K562 (cell line): ENCODE results near the gene ATF6B. TPM values are rescaled to one million over a fixed set of nuclear protein-coding genes. Genes with fewer than 3 reads are reported as not detected.

Source experiments
- CBX5 ChIP-seq: IDR thresholded peaks from 2 replicates; pipeline ENCODE4 v1.6.1; 2014; ENCODE audit warnings: low read depth, borderline replicate concordance
- CCNT2 ChIP-seq: IDR thresholded peaks from 2 replicates; pipeline ENCODE4 v1.6.1; 2011; ENCODE audit warnings: borderline replicate concordance, low read depth, mild to moderate bottlenecking, moderate library complexity, mixed read lengths, low read length; ENCODE audit not compliant: insufficient read length; ENCODE audit errors: extremely low read depth
- CREM ChIP-seq: IDR thresholded peaks from 2 replicates; pipeline ENCODE4 v1.6.1; 2014; ENCODE audit warnings: antibody characterized with exemption, low read depth
- DDX20 ChIP-seq: fragments of 450-650 bp; IDR thresholded peaks from 2 replicates; pipeline ENCODE4 v1.6.1; 2016; ENCODE audit warnings: missing genetic modification characterization, low read depth, mild to moderate bottlenecking, missing compliant biosample characterization, moderate library complexity
- ERF ChIP-seq: fragments of 450-650 bp; formaldehyde crosslinking; IDR thresholded peaks from 2 replicates; pipeline ENCODE4 v1.4.0; 2020; ENCODE audit warnings: mild to moderate bottlenecking, mixed read lengths
- HDAC6 ChIP-seq: IDR thresholded peaks from 2 replicates; pipeline ENCODE4 v1.6.1; 2012; ENCODE audit warnings: low read depth, mild to moderate bottlenecking, control low read depth, inconsistent platforms, low read length, moderate library complexity
- KAT7 ChIP-seq: sonication (generic); formaldehyde crosslinking; IDR thresholded peaks from 2 replicates; pipeline ENCODE4 v1.8.0; 2022; ENCODE audit warnings: missing genetic modification reagents, mild to moderate bottlenecking, borderline replicate concordance
- KDM1A ChIP-seq, 2 experiments: fragments of 450-650 bp; IDR thresholded peaks; 2 replicates each; pipeline ENCODE4 v1.6.1; 2016; ENCODE audit warnings: mild to moderate bottlenecking in 2 of 2
- NBN ChIP-seq: fragments of 450-650 bp; IDR thresholded peaks from 2 replicates; pipeline ENCODE4 v1.6.1; 2016; ENCODE audit warnings: low read depth, mild to moderate bottlenecking
- NFE2 ChIP-seq: IDR thresholded peaks from 2 replicates; pipeline ENCODE4 v1.6.1; 2014; ENCODE audit warnings: antibody characterized with exemption, low read depth
- NFXL1 ChIP-seq: fragments of 450-650 bp; formaldehyde crosslinking; IDR thresholded peaks from 2 replicates; pipeline ENCODE4 v1.4.0; 2021; ENCODE audit warnings: mild to moderate bottlenecking
- NONO ChIP-seq, 2 experiments: fragments of 200-400 bp in 1 of 2; fragments of 450-650 bp in 1 of 2; formaldehyde crosslinking in 1 of 2; IDR thresholded peaks; 2 replicates each; pipeline ENCODE4 v1.6.1; 2017; ENCODE audit warnings: low read depth in 2 of 2, mild to moderate bottlenecking in 2 of 2, moderate library complexity in 2 of 2, low read length in 1 of 2
- POLR2H ChIP-seq: IDR thresholded peaks from 2 replicates; pipeline ENCODE4 v1.6.1; 2016; ENCODE audit warnings: missing genetic modification characterization, low read depth, mild to moderate bottlenecking, control low read depth, missing compliant biosample characterization, moderate library complexity
- PRDM10 ChIP-seq: fragments of 450-650 bp; IDR thresholded peaks from 2 replicates; pipeline ENCODE4 v1.6.1; 2018; ENCODE audit not compliant: partially characterized antibody
- RBM17 ChIP-seq: fragments of 200-400 bp; formaldehyde crosslinking; IDR thresholded peaks from 2 replicates; pipeline ENCODE4 v1.6.1; 2017; ENCODE audit warnings: low read depth, mild to moderate bottlenecking, low read length, borderline replicate concordance
- SIN3B ChIP-seq: fragments of 450-650 bp; IDR thresholded peaks from 2 replicates; pipeline ENCODE4 v1.6.1; 2017; ENCODE audit warnings: low read depth, mild to moderate bottlenecking, moderate library complexity
- THRAP3 ChIP-seq: fragments of 450-650 bp; IDR thresholded peaks from 2 replicates; pipeline ENCODE4 v1.6.1; 2016; ENCODE audit warnings: mild to moderate bottlenecking, inconsistent platforms, borderline replicate concordance
- YBX1 ChIP-seq: fragments of 450-650 bp; IDR thresholded peaks from 2 replicates; pipeline ENCODE4 v1.7.1; 2016; ENCODE audit warnings: mild to moderate bottlenecking
- ZNF143 ChIP-seq: sonication (generic); formaldehyde crosslinking; IDR thresholded peaks from 2 replicates; pipeline ENCODE4 v1.9.0; 2022; ENCODE audit warnings: mild to moderate bottlenecking, missing genetic modification reagents
- ZNF197 ChIP-seq: fragments of 200-800 bp; sonication (Bioruptor generic); IDR thresholded peaks from 2 replicates; pipeline ENCODE4 v1.6.1; 2016; ENCODE audit warnings: low read depth, missing genetic modification characterization, missing compliant biosample characterization
- ZNF77 ChIP-seq: fragments of 250-450 bp; sonication (Bioruptor Pico); IDR thresholded peaks from 2 replicates; pipeline ENCODE4 v1.5.0; 2020
- polyA plus RNA-seq, 8 experiments: library from polyadenylated mRNA; depleted of rRNA in 4 of 8; stranded (reverse) in 5 of 8; unstranded in 3 of 8; fragments of >200 nt; fragmentation: Nextera tagmentation in 2 of 8; fragmentation: Illumina TruSeq in 1 of 8; extraction: Ambion mirVana in 2 of 8; extraction: Trizol in 1 of 8; gene quantifications; 2 replicates each; pipeline versions ENCODE4 v1.2.1 to v1.2.3, GENCODE V29; 2011 to 2014; ENCODE audit warnings: inconsistent platforms in 1 of 8, missing spikeins in 1 of 8
- total RNA-seq, 7 experiments: library from RNA; depleted of rRNA in 6 of 7; stranded (reverse); fragments of >200 nt in 6 of 7; fragmentation: Illumina TruSeq in 2 of 7; extraction: Trizol in 2 of 7; gene quantifications; 2 replicates each; pipeline versions ENCODE4 v1.2.1 to v1.2.3, GENCODE V29; 2011 to 2021; ENCODE audit warnings: low replicate concordance in 1 of 7
- TF ChIP-seq, protein P1 (sequence below): fragments of 450-650 bp; IDR thresholded peaks from 2 replicates; pipeline ENCODE4 v1.7.0; 2016; ENCODE audit warnings: borderline replicate concordance
- TF ChIP-seq, protein P2 (sequence below): sonication (generic); formaldehyde crosslinking; IDR thresholded peaks from 2 replicates; pipeline ENCODE4 v1.8.0; 2022; ENCODE audit warnings: missing genetic modification reagents, mild to moderate bottlenecking, borderline replicate concordance

ATF6B gene
- total and polyA plus RNA-seq, 9 of the 15 experiments (the other 6 are each of a cell fraction or from before 2014, with no cell fraction given): 20.7 to 131 (median 31.7) TPM

- TF ChIP-seq, protein P1, sequence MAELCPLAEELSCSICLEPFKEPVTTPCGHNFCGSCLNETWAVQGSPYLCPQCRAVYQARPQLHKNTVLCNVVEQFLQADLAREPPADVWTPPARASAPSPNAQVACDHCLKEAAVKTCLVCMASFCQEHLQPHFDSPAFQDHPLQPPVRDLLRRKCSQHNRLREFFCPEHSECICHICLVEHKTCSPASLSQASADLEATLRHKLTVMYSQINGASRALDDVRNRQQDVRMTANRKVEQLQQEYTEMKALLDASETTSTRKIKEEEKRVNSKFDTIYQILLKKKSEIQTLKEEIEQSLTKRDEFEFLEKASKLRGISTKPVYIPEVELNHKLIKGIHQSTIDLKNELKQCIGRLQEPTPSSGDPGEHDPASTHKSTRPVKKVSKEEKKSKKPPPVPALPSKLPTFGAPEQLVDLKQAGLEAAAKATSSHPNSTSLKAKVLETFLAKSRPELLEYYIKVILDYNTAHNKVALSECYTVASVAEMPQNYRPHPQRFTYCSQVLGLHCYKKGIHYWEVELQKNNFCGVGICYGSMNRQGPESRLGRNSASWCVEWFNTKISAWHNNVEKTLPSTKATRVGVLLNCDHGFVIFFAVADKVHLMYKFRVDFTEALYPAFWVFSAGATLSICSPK: no peak
- TF ChIP-seq, protein P2, sequence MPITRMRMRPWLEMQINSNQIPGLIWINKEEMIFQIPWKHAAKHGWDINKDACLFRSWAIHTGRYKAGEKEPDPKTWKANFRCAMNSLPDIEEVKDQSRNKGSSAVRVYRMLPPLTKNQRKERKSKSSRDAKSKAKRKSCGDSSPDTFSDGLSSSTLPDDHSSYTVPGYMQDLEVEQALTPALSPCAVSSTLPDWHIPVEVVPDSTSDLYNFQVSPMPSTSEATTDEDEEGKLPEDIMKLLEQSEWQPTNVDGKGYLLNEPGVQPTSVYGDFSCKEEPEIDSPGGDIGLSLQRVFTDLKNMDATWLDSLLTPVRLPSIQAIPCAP: no peak
- no peak for TF ChIP-seq HDAC6
- TF ChIP-seq CBX5: peak; percentile 67; the same call in 1 of the 2 replicates
- TF ChIP-seq PRDM10: peak; percentile 68
- TF ChIP-seq NONO (IDR thresholded peaks at IDR 0.05; ENCODE audit: low read depth in 2 of 2, low read length in 1 of 2): peak in 1 of 2 experiments; percentile 89; a peak in 2 of 4 replicates
- no peak for TF ChIP-seq POLR2H (tag)
- TF ChIP-seq NBN: no peak; the same call in 1 of the 2 replicates
- TF ChIP-seq ZNF197: peak; percentile 89
- TF ChIP-seq ERF: no peak
- no peak for TF ChIP-seq CREM
- TF ChIP-seq NFE2: no peak
- no peak for TF ChIP-seq YBX1
- 0 out of 2 replicates have a peak, but pooled peaks have one; percentile 25 for TF ChIP-seq ZNF143
- no peak; the same call in 1 of the 2 replicates for TF ChIP-seq THRAP3
- no peak for TF ChIP-seq ZNF77 (CRISPR knock-in tag)
- TF ChIP-seq NFXL1 (CRISPR knock-in tag): no peak
- TF ChIP-seq DDX20: no peak
- no peak; the same call in 1 of the 2 replicates for TF ChIP-seq KAT7 (CRISPR knock-in tag)
- TF ChIP-seq KDM1A (IDR thresholded peaks at IDR 0.05): peak in 1 of 2 experiments; percentile 50; a peak in 1 of 4 replicates
- TF ChIP-seq RBM17: no peak
- TF ChIP-seq CCNT2: peak; percentile 49
- no peak; the same call in 1 of the 2 replicates for TF ChIP-seq SIN3B
Measured at GRCh38 chr6:32154514-32155161, 26.6 kb upstream of the ATF6B start (continued).
